ENCODE results near the gene TEX28.
"Not testable (repeated sequence)": the region's sequence is repeated elsewhere in the genome, so short reads cannot be mapped to it uniquely, and the experiment has no call there.

DNA sequence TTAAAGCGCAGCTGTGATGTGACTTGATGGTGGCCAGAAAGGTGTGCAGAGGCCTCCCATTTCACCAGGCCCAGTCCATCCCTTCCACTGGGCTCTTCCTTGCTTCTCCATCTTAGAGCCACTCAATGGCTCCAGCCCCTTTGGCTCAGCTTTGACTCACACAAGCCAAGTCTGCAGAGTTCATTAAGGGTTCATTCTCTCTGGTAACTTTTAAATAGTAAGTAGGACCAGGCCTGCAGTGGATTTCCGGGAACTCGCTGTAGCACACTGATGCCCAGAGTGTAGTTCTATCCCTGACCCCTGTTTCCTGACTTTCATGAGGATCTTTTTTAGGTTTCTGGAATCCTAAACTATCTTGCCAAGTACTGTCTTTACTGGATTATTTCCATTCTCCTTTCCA lies 25.7 kb downstream of the TEX28 start:
- TF ChIP-seq, protein P1, sequence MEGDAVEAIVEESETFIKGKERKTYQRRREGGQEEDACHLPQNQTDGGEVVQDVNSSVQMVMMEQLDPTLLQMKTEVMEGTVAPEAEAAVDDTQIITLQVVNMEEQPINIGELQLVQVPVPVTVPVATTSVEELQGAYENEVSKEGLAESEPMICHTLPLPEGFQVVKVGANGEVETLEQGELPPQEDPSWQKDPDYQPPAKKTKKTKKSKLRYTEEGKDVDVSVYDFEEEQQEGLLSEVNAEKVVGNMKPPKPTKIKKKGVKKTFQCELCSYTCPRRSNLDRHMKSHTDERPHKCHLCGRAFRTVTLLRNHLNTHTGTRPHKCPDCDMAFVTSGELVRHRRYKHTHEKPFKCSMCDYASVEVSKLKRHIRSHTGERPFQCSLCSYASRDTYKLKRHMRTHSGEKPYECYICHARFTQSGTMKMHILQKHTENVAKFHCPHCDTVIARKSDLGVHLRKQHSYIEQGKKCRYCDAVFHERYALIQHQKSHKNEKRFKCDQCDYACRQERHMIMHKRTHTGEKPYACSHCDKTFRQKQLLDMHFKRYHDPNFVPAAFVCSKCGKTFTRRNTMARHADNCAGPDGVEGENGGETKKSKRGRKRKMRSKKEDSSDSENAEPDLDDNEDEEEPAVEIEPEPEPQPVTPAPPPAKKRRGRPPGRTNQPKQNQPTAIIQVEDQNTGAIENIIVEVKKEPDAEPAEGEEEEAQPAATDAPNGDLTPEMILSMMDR (conservative IDR thresholded peaks at IDR 0.05 in 1 of 2, IDR thresholded peaks at IDR 0.05 in 1 of 2; ENCODE audit: low read depth in 1 of 2, low read length in 2 of 2), result not testable (repeated sequence)
- TF ChIP-seq EZH2 (IDR thresholded peaks at IDR 0.05; ENCODE audit: low read length, missing control alignments), result not testable (repeated sequence)
